Heart left ventricle (tissue), 16 donors: Measurements from ENCODE around the gene ACADM. TPM values are rescaled to one million over a fixed set of nuclear protein-coding genes. Genes with fewer than 3 reads are reported as not detected.

Experiments used
- ATAC-seq, 4 donors: fragments of 200-7000 bp; cut with Tn5 transposase; one replicate each; pipeline ENCODE4 v1.9.1; 2020 to 2022; ENCODE audit warnings: moderate library complexity in 4 of 4, mild to moderate bottlenecking in 3 of 4, moderate number of reproducible peaks in 1 of 4
- DNase-seq, 5 donors: peaks; one replicate each; pipeline ENCODE4 v3.0.0-alpha.2; 2020
- H3K27ac ChIP-seq, 12 donors: fragments of 200-600 bp; sonication (generic) in 4 of 12; one replicate each; pipeline versions ENCODE4 v1.5.0 to v1.8.0; 2016 to 2022; ENCODE audit warnings: mild to moderate bottlenecking in 2 of 12
- H3K27me3 ChIP-seq, 9 donors: fragments of 200-600 bp; sonication (generic) in 2 of 9; one replicate each; pipeline versions ENCODE4 v1.5.1 to v1.8.0; 2016 to 2022; ENCODE audit warnings: mild to moderate bottlenecking in 3 of 9
- H3K36me3 ChIP-seq, 9 donors: fragments of 200-600 bp; sonication (generic) in 2 of 9; one replicate each; pipeline versions ENCODE4 v1.5.0 to v1.8.0; 2018 to 2022; ENCODE audit warnings: mild to moderate bottlenecking in 2 of 9
- H3K4me1 ChIP-seq, 12 donors: fragments of 200-600 bp; sonication (generic) in 4 of 12; one replicate each; pipeline versions ENCODE4 v1.5.0 to v1.8.0; 2016 to 2022; ENCODE audit warnings: mild to moderate bottlenecking in 3 of 12
- H3K4me3 ChIP-seq, 12 donors: fragments of 200-600 bp; sonication (generic) in 4 of 12; one replicate each; pipeline versions ENCODE4 v1.5.0 to v1.8.0; 2017 to 2022; ENCODE audit warnings: mild to moderate bottlenecking in 9 of 12, moderate library complexity in 4 of 12
- H3K9me3 ChIP-seq, 12 donors: fragments of 200-600 bp; sonication (generic) in 4 of 12; one replicate each; pipeline versions ENCODE4 v1.5.0 to v1.8.0; 2016 to 2022; ENCODE audit warnings: mild to moderate bottlenecking in 1 of 12
- CTCF ChIP-seq, 12 donors: fragments of 200-600 bp; sonication (generic) in 4 of 12; IDR thresholded peaks; one replicate each; pipeline versions ENCODE4 v1.5.0 to v1.8.0; 2018 to 2022; ENCODE audit warnings: antibody characterized with exemption in 12 of 12, mild to moderate bottlenecking in 5 of 12
- POLR2A ChIP-seq, 2 donors: fragments of 450-650 bp; IDR thresholded peaks; one replicate each; pipeline ENCODE4 v1.6.1; 2017; ENCODE audit warnings: antibody characterized with exemption in 2 of 2, mild to moderate bottlenecking in 2 of 2, moderate library complexity in 2 of 2
- whole genome bisulfite sequencing, 4 donors: extraction: QIAGEN DNeasy Blood & Tissue Kit in 2 of 4; methylation state at CpG; one replicate each; pipeline versions ENCODE4 v1.1.5 to v1.1.7; 2013 to 2018; 5-methylcytosine and 5-hydroxymethylcytosine counted together
- intact Hi-C, 10 donors: fragments of 100-400 bp; cut with DNase I; formaldehyde crosslinking; loops; one replicate each; pipeline versions ENCODE4 v1.11.1 to v1.14.2; 2022
- polyA plus RNA-seq, 2 donors: library from polyadenylated mRNA; stranded (reverse); fragments of 200-250 nt; gene quantifications; one replicate each; pipeline ENCODE4 v1.2.3, GENCODE V29; 2013
- total RNA-seq, 9 donors: library from RNA; depleted of rRNA in 2 of 9; stranded (reverse); fragments of >200 nt in 2 of 9; fragmentation: NEBNext Ultra II Directional in 3 of 9; extraction: Animal tissue kit (Norgen Biotek cat#: 25700) in 3 of 9; gene quantifications; one replicate each; pipeline versions ENCODE4 v1.1.0 to v1.2.4, GENCODE V29; 2016 to 2023
- donor health status: ischemic (EF 13 %, LVEDD 7.1; RV severe dilation, severe dysfunction).
- donor health status: healthy with polysubstance abuse.
- donor health status: DM: no; HTN: yes; CAD: no.
- donor health status: DM: no; HTN: no; CAD: no.
- donor health status: ischemic (EF 25% LVEDD 6.9; RV normal size, moderate dysfunction).
- donor health status: ischemic (EF 25% LVEDD 5.7; RV mildly dilated, moderate dysfunction).
- donor health status: healthy.
- donor health status: DM: yes; HTN: yes; CAD: no.
- donor health status: ischemic (EF 35%, LVEDD 5.7; RV mildly dilated, moderate dysfunction).
- donor health status: nonischemic (EF 11% LVEDD 7.7; RV severe dilation, severe dysfunction).
- donor health status: DM: yes; HTN: yes; CAD: no.
- donor health status: PGD.
- donor health status: ischemic (EF 29% LVEDD 5.4; RV normal size, mild dysfunction).
- donor health status: nonischemic (EF 23%, LVEDD 6.1; RV moderate dilation, normal function).

ACADM gene
- total and polyA plus RNA-seq, 11 donors: 45.4 to 371 (median 212) TPM

- DNase-seq (no peak), ATAC-seq (no peak)
- 79 to 93% (median 89%) methylated on average over 1 of the region's 1 CpG for WGBS, 4 donors
- TF ChIP-seq CTCF (IDR thresholded peaks at IDR 0.05): no peak
- no peaks in the 10 kb centered on the region for H3K27me3 ChIP-seq
- peaks cover 0 to 38% (median 8%) of the 10 kb centered on the region in 9 donors for H3K36me3 ChIP-seq
- H3K4me3 ChIP-seq: no peak overlapping the region
- no peaks in the 10 kb centered on the region for H3K9me3 ChIP-seq
- no peak overlapping the region for H3K27ac ChIP-seq
- intact Hi-C loops: no loop called here
- H3K4me1 ChIP-seq: no peaks in the 10 kb centered on the region
Observed at GRCh38 chr1:75764057-75764655, 39.6 kb downstream of the ACADM start.

- Histone ChIP-seq H3K27ac (no peak overlapping the region), H3K4me1 (no peaks in the 10 kb centered on the region), H3K27me3 (no peaks in the 10 kb centered on the region), H3K9me3 (no peaks in the 10 kb centered on the region), H3K4me3 (no peak overlapping the region), H3K36me3 (peaks cover 0 to 36% (median 6%) of the 10 kb centered on the region in 9 donors)
- no peak for DNase-seq
- TF ChIP-seq CTCF (IDR thresholded peaks at IDR 0.05): no peak
- no peak for TF ChIP-seq POLR2A (IDR thresholded peaks at IDR 0.05)
- 81 to 91% (median 87%) methylated on average over 1 of the region's 1 CpG for WGBS, 4 donors
- ATAC-seq: peak in 1 of 4 donors; percentile 43
- intact Hi-C loops: no loop called here
Observed at GRCh38 chr1:75765697-75766355, 41.3 kb downstream of the ACADM start.

- no peaks in the 10 kb centered on the region for H3K27me3 ChIP-seq
- no peak for DNase-seq
- H3K4me1 ChIP-seq: no peaks in the 10 kb centered on the region
- peaks cover 0 to 14% (median 0%) of the 10 kb centered on the region in 9 donors for H3K36me3 ChIP-seq
- no peak overlapping the region for H3K27ac ChIP-seq
- 81 to 93% (median 91%) methylated on average over 1 of the region's 1 CpG for WGBS, 4 donors
- H3K4me3 ChIP-seq: no peak overlapping the region
- H3K9me3 ChIP-seq: no peaks in the 10 kb centered on the region
- intact Hi-C loops: no loop called here
- ATAC-seq: no peak
- TF ChIP-seq CTCF (IDR thresholded peaks at IDR 0.05): no peak
- TF ChIP-seq POLR2A (IDR thresholded peaks at IDR 0.05): no peak
Observed at GRCh38 chr1:75768016-75768415, 43.5 kb downstream of the ACADM start.

GRCh38 chr1:75770761-75771160, 46.3 kb downstream of the ACADM start:
- 59 to 79% (median 73%) methylated on average over 1 of the region's 1 CpG for WGBS, 4 donors
- no peaks in the 10 kb centered on the region for H3K4me1 ChIP-seq
- intact Hi-C loops: no loop called here

More at GRCh38 chr1:75770761-75771160, 46.3 kb downstream of the ACADM start:
- no peak for TF ChIP-seq POLR2A (IDR thresholded peaks at IDR 0.05)
- no peak for TF ChIP-seq CTCF (IDR thresholded peaks at IDR 0.05)
- no peaks in the 10 kb centered on the region for H3K9me3 ChIP-seq
- no peak overlapping the region for H3K4me3 ChIP-seq
- H3K36me3 ChIP-seq: no peaks in the 10 kb centered on the region
- H3K27ac ChIP-seq: no peak overlapping the region
- DNase-seq: no peak
- no peaks in the 10 kb centered on the region for H3K27me3 ChIP-seq
- no peak for ATAC-seq
